Neural progenitor cell (in vitro differentiated cells): Measurements from ENCODE around the gene HCN1. TPM values are rescaled to one million over a fixed set of nuclear protein-coding genes. Genes with fewer than 3 reads are reported as not detected.

Experiments
- DNase-seq: peaks from one replicate; pipeline ENCODE4 v3.0.0-alpha.2; 2016; ENCODE audit warnings: low spot score
- H2AFZ ChIP-seq: fragments of 200-600 bp; sonication (generic); replicated peaks from 2 replicates; pipeline ENCODE4 v1.6.1; 2016; ENCODE audit warnings: antibody characterized with exemption
- H3F3A ChIP-seq: fragments of 200-600 bp; sonication (generic); 2 replicates; pipeline ENCODE4 v1.6.1; 2016; ENCODE audit warnings: antibody characterized with exemption, low read depth
- H3K27ac ChIP-seq: fragments of 200-600 bp; sonication (generic); 2 replicates; pipeline ENCODE4 v1.5.1; 2016; ENCODE audit warnings: mild to moderate bottlenecking
- H3K27me3 ChIP-seq: fragments of 200-600 bp; sonication (generic); 2 replicates; pipeline ENCODE4 v1.6.1; 2016; ENCODE audit warnings: mild to moderate bottlenecking, moderate library complexity
- H3K36me3 ChIP-seq: fragments of 200-600 bp; sonication (generic); 2 replicates; pipeline ENCODE4 v1.5.1; 2016
- H3K4me1 ChIP-seq: fragments of 200-600 bp; sonication (generic); 2 replicates; pipeline ENCODE4 v1.6.1; 2016; ENCODE audit warnings: mixed run types
- H3K4me2 ChIP-seq: fragments of 200-600 bp; sonication (generic); 2 replicates; pipeline ENCODE4 v1.6.1; 2016
- H3K4me3 ChIP-seq: fragments of 200-600 bp; sonication (generic); 2 replicates; pipeline ENCODE4 v1.5.1; 2016
- H3K79me2 ChIP-seq: fragments of 200-600 bp; sonication (generic); 2 replicates; pipeline ENCODE4 v1.6.1; 2016; ENCODE audit warnings: low read depth
- H3K9ac ChIP-seq: fragments of 200-600 bp; sonication (generic); 2 replicates; pipeline ENCODE4 v1.6.1; 2016
- H3K9me3 ChIP-seq: fragments of 200-600 bp; sonication (generic); 2 replicates; pipeline ENCODE4 v1.5.1; 2016; ENCODE audit warnings: low read depth
- H4K20me1 ChIP-seq: fragments of 200-600 bp; sonication (generic); 2 replicates; pipeline ENCODE4 v1.6.1; 2016; ENCODE audit warnings: low read depth
- H3K27ac Mint-ChIP-seq: 3 replicates; pipeline ENCODE4 v1.8.0; 2021; ENCODE audit warnings: mixed read lengths
- H3K27me3 Mint-ChIP-seq: 2 replicates; pipeline ENCODE4 v1.8.0; 2022; ENCODE audit warnings: low read depth, mild to moderate bottlenecking, inconsistent platforms, moderate library complexity, mixed read lengths; ENCODE audit not compliant: insufficient read depth
- H3K36me3 Mint-ChIP-seq: 3 replicates; pipeline ENCODE4 v1.8.0; 2021; ENCODE audit warnings: mixed read lengths
- H3K4me1 Mint-ChIP-seq: 3 replicates; pipeline ENCODE4 v1.8.0; 2021; ENCODE audit warnings: mixed read lengths
- H3K4me3 Mint-ChIP-seq: 3 replicates; pipeline ENCODE4 v1.8.0; 2021; ENCODE audit warnings: mild to moderate bottlenecking, moderate library complexity, mixed read lengths
- H3K9me3 Mint-ChIP-seq: 3 replicates; pipeline ENCODE4 v1.8.0; 2020; ENCODE audit warnings: mixed read lengths
- EZH2 ChIP-seq: fragments of 200-600 bp; sonication (generic); IDR thresholded peaks from 2 replicates; pipeline ENCODE4 v1.6.1; 2017; ENCODE audit warnings: antibody characterized with exemption, mild to moderate bottlenecking, moderate library complexity
- EZH2phosphoT487 ChIP-seq: fragments of 200-600 bp; sonication (generic); IDR thresholded peaks from 2 replicates; pipeline ENCODE4 v1.6.1; 2017; ENCODE audit warnings: antibody characterized with exemption
- total RNA-seq: library from RNA; depleted of rRNA; stranded (reverse); fragments of >200 nt; gene quantifications from 2 replicates; pipeline ENCODE4 v1.2.3, GENCODE V29; 2015; ENCODE audit warnings: low replicate concordance
- TF ChIP-seq, protein P1 (sequence below): fragments of 200-600 bp; sonication (generic); IDR thresholded peaks from 2 replicates; pipeline ENCODE4 v1.5.1; 2017; ENCODE audit warnings: antibody characterized with exemption, mild to moderate bottlenecking

Gene HCN1
- total RNA-seq, 1 donor from 2014 or later, result not detected

DNA sequence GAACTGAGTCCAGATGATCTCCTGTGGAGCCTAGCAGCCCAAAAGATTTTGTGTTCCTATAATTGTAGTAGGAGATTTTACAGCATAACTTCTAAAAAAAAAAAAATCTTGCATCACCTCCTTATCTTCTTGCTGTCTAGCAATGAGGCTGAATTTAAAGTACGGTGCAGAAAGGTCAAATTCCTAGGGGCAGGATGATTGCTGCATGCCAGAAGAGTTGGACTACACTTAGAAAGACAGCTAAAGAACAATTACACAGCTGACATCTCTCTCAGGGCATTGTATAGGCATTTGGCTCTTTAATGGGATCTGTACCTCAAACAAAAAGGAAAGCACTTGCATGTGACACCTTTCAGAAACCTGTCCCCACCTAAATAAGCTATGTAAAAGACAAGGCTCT, 443.2 kb downstream of the HCN1 start:
- Histone ChIP-seq H3K4me1 (peaks cover 21% of the 10 kb centered on the region), H2AFZ (no peak overlapping the region), H3K4me2 (peak overlapping the region; percentile 52), H3F3A (peaks cover 15% of the 10 kb centered on the region), H3K27ac (peak overlapping the region; percentile 45), H3K27me3 (no peaks in the 10 kb centered on the region), H4K20me1 (no peaks in the 10 kb centered on the region), H3K79me2 (no peaks in the 10 kb centered on the region), H3K9me3 (peaks cover 8% of the 10 kb centered on the region), H3K36me3 (peaks cover 3% of the 10 kb centered on the region), H3K9ac (no peak overlapping the region), H3K4me3 (no peak overlapping the region)
- peaks cover 26% of the 10 kb centered on the region for H3K4me1 Mint-ChIP-seq
- peak overlapping the region; percentile 14 for H3K4me3 Mint-ChIP-seq
- no peak for TF ChIP-seq EZH2
- no peak for TF ChIP-seq EZH2phosphoT487
- TF ChIP-seq, protein P1, sequence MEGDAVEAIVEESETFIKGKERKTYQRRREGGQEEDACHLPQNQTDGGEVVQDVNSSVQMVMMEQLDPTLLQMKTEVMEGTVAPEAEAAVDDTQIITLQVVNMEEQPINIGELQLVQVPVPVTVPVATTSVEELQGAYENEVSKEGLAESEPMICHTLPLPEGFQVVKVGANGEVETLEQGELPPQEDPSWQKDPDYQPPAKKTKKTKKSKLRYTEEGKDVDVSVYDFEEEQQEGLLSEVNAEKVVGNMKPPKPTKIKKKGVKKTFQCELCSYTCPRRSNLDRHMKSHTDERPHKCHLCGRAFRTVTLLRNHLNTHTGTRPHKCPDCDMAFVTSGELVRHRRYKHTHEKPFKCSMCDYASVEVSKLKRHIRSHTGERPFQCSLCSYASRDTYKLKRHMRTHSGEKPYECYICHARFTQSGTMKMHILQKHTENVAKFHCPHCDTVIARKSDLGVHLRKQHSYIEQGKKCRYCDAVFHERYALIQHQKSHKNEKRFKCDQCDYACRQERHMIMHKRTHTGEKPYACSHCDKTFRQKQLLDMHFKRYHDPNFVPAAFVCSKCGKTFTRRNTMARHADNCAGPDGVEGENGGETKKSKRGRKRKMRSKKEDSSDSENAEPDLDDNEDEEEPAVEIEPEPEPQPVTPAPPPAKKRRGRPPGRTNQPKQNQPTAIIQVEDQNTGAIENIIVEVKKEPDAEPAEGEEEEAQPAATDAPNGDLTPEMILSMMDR, result no peak
- DNase-seq, result peak; percentile 72
- H3K27ac Mint-ChIP-seq, result peak overlapping the region; percentile 42
- peaks cover 27% of the 10 kb centered on the region for H3K9me3 Mint-ChIP-seq
- peaks cover 14% of the 10 kb centered on the region for H3K36me3 Mint-ChIP-seq
- peaks cover 2% of the 10 kb centered on the region for H3K27me3 Mint-ChIP-seq

DNA sequence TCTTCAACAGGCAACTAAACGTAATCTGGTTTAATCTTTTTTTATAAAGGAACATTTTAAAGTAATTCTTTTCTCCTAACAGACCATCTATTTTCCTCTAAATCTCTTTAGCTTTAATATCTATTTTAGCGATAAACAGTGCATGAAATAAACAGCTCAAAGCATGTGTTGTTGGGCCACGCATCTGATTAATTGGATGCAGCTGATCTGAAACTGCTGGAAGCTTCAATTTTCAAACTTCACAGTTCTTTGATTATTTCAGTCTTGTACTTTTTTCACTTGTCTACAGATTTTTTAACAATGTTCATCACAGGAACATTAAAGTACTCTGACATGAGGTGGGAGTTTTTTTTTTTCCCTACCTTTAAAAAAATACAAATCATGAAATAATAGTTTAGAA, 443.6 kb downstream of the HCN1 start:
- H3K4me2 ChIP-seq, result peak overlapping the region; percentile 52
- H3K4me3 Mint-ChIP-seq, result no peak overlapping the region
- no peak for DNase-seq
- no peak overlapping the region for H3K4me3 ChIP-seq
- H3K36me3 Mint-ChIP-seq, result peaks cover 14% of the 10 kb centered on the region
- H3K9me3 Mint-ChIP-seq, result peaks cover 30% of the 10 kb centered on the region
- TF ChIP-seq EZH2phosphoT487 (no peak), EZH2 (no peak)
- TF ChIP-seq, protein P1, result no peak
- no peak overlapping the region for H3K27ac Mint-ChIP-seq
- H3K36me3 ChIP-seq, result peaks cover 3% of the 10 kb centered on the region
- no peak overlapping the region for H3K9ac ChIP-seq
- no peaks in the 10 kb centered on the region for H3K27me3 ChIP-seq
- peaks cover 2% of the 10 kb centered on the region for H3K27me3 Mint-ChIP-seq
- H3K27ac ChIP-seq, result peak overlapping the region; percentile 45
- peaks cover 15% of the 10 kb centered on the region for H3F3A ChIP-seq
- peaks cover 8% of the 10 kb centered on the region for H3K9me3 ChIP-seq
- no peak overlapping the region for H2AFZ ChIP-seq
- peaks cover 26% of the 10 kb centered on the region for H3K4me1 Mint-ChIP-seq
- H4K20me1 ChIP-seq, result no peaks in the 10 kb centered on the region
- H3K4me1 ChIP-seq, result peaks cover 21% of the 10 kb centered on the region
- H3K79me2 ChIP-seq, result no peaks in the 10 kb centered on the region

DNA sequence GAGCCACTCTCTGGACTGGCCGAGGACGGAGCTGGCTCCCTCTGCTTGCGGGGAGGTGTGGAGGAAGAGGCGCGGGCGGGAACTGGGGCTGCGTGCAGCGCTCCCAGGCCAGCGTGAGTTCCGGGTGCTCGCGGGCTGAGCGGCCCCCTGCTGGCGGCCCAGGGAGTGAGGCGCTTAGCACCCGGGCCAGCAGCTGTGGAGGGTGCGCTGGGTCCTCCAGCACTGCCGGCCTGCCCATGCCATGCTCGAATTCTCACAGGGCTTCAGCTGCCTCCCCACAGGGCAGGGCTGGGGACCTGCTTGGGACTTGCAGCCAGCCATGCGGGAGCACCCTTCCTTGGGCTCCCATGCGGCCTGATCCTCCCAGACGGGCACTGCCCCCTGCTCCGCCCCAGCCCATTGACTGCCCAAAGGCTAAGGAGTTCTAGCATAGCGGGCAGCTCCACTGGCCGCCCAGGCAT, 470.6 kb downstream of the HCN1 start:
- Histone ChIP-seq H3K4me3 (no peak overlapping the region), H3K9ac (no peak overlapping the region), H3K4me2 (no peak overlapping the region), H3K4me1 (no peaks in the 10 kb centered on the region), H3K36me3 (no peaks in the 10 kb centered on the region), H2AFZ (no peak overlapping the region), H3K9me3 (no peaks in the 10 kb centered on the region), H3K27me3 (no peaks in the 10 kb centered on the region), H3K79me2 (no peaks in the 10 kb centered on the region), H3K27ac (no peak overlapping the region), H3F3A (no peaks in the 10 kb centered on the region), H4K20me1 (no peaks in the 10 kb centered on the region)
- no peak overlapping the region for H3K27ac Mint-ChIP-seq
- H3K36me3 Mint-ChIP-seq, result peaks cover 1% of the 10 kb centered on the region
- H3K4me1 Mint-ChIP-seq, result no peaks in the 10 kb centered on the region
- peaks cover 2% of the 10 kb centered on the region for H3K9me3 Mint-ChIP-seq
- DNase-seq, result no peak
- TF ChIP-seq, protein P1, result no peak
- TF ChIP-seq EZH2phosphoT487, result no peak
- TF ChIP-seq EZH2, result no peak
- peaks cover 2% of the 10 kb centered on the region for H3K27me3 Mint-ChIP-seq
- no peak overlapping the region for H3K4me3 Mint-ChIP-seq
